ENCODE data around the gene PRRX2.

Gene PRRX2

GRCh38 chr9:129682381-129682780, 16.9 kb downstream of the PRRX2 start:
- TF ChIP-seq SIN3A (IDR thresholded peaks at IDR 0.05; ENCODE audit: borderline replicate concordance, insufficient read depth, low read length): no peak
- TF ChIP-seq TAF1 (IDR thresholded peaks at IDR 0.05; ENCODE audit: borderline replicate concordance, insufficient read depth, low read length): no peak
- no peak for TF ChIP-seq FOXP2 (optimal IDR thresholded peaks at IDR 0.05; ENCODE audit: borderline replicate concordance, extremely low read depth, extremely low read length, insufficient read depth)
- TF ChIP-seq, protein P1, sequence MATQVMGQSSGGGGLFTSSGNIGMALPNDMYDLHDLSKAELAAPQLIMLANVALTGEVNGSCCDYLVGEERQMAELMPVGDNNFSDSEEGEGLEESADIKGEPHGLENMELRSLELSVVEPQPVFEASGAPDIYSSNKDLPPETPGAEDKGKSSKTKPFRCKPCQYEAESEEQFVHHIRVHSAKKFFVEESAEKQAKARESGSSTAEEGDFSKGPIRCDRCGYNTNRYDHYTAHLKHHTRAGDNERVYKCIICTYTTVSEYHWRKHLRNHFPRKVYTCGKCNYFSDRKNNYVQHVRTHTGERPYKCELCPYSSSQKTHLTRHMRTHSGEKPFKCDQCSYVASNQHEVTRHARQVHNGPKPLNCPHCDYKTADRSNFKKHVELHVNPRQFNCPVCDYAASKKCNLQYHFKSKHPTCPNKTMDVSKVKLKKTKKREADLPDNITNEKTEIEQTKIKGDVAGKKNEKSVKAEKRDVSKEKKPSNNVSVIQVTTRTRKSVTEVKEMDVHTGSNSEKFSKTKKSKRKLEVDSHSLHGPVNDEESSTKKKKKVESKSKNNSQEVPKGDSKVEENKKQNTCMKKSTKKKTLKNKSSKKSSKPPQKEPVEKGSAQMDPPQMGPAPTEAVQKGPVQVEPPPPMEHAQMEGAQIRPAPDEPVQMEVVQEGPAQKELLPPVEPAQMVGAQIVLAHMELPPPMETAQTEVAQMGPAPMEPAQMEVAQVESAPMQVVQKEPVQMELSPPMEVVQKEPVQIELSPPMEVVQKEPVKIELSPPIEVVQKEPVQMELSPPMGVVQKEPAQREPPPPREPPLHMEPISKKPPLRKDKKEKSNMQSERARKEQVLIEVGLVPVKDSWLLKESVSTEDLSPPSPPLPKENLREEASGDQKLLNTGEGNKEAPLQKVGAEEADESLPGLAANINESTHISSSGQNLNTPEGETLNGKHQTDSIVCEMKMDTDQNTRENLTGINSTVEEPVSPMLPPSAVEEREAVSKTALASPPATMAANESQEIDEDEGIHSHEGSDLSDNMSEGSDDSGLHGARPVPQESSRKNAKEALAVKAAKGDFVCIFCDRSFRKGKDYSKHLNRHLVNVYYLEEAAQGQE (IDR thresholded peaks at IDR 0.05; ENCODE audit: insufficient read depth in 1 of 2, low read depth in 2 of 2, low read length in 2 of 2): no peak
- no peak for TF ChIP-seq POLR2AphosphoS5 (IDR thresholded peaks at IDR 0.05; ENCODE audit: low read depth, low read length)

- TF ChIP-seq SIN3A (IDR thresholded peaks at IDR 0.05; ENCODE audit: borderline replicate concordance, insufficient read depth, low read length) (no peak), POLR2AphosphoS5 (IDR thresholded peaks at IDR 0.05; ENCODE audit: low read depth, low read length) (no peak), TAF1 (IDR thresholded peaks at IDR 0.05; ENCODE audit: borderline replicate concordance, insufficient read depth, low read length) (no peak), FOXP2 (optimal IDR thresholded peaks at IDR 0.05; ENCODE audit: borderline replicate concordance, extremely low read depth, extremely low read length, insufficient read depth) (no peak)
- TF ChIP-seq, protein P1 (IDR thresholded peaks at IDR 0.05; ENCODE audit: insufficient read depth in 1 of 2, low read depth in 2 of 2, low read length in 2 of 2): no peak
Measured at GRCh38 chr9:129685220-129685932, 19.9 kb downstream of the PRRX2 start.

DNA sequence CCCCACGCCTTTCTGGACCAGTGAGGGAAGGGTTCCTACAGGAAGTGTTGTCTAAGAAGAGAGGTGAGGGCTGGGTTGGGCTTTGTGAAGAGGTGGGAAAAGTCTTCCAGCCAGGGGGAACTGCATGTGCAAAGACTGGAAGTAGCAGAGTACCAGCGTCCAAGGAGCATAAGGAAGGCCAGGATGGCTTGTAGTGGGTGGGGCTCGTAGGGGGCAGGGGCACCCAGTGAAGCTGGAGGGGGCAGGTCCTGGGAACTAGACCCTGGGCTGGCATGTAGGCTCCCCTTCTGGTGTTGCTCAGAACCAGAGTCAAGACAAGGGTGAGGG, 20.4 kb downstream of the PRRX2 start:
- no peak for TF ChIP-seq FOXP2 (optimal IDR thresholded peaks at IDR 0.05; ENCODE audit: borderline replicate concordance, extremely low read depth, extremely low read length, insufficient read depth)
- TF ChIP-seq POLR2AphosphoS5 (IDR thresholded peaks at IDR 0.05; ENCODE audit: low read depth, low read length): no peak
- no peak for TF ChIP-seq SIN3A (IDR thresholded peaks at IDR 0.05; ENCODE audit: borderline replicate concordance, insufficient read depth, low read length)
- no peak for TF ChIP-seq TAF1 (IDR thresholded peaks at IDR 0.05; ENCODE audit: borderline replicate concordance, insufficient read depth, low read length)
- TF ChIP-seq, protein P1 (IDR thresholded peaks at IDR 0.05; ENCODE audit: insufficient read depth in 1 of 2, low read depth in 2 of 2, low read length in 2 of 2): no peak

GRCh38 chr9:129686736-129687135, 21.3 kb downstream of the PRRX2 start:
- TF ChIP-seq FOXP2 (optimal IDR thresholded peaks at IDR 0.05; ENCODE audit: borderline replicate concordance, extremely low read depth, extremely low read length, insufficient read depth) (no peak), TAF1 (IDR thresholded peaks at IDR 0.05; ENCODE audit: borderline replicate concordance, insufficient read depth, low read length) (no peak), POLR2AphosphoS5 (IDR thresholded peaks at IDR 0.05; ENCODE audit: low read depth, low read length) (no peak), SIN3A (IDR thresholded peaks at IDR 0.05; ENCODE audit: borderline replicate concordance, insufficient read depth, low read length) (no peak)
- TF ChIP-seq, protein P1 (IDR thresholded peaks at IDR 0.05; ENCODE audit: insufficient read depth in 1 of 2, low read depth in 2 of 2, low read length in 2 of 2): no peak

Data from PFSK-1 (cell line).